Gastrocnemius medialis (tissue), 4 donors: Measurements from ENCODE around the gene SLA2. TPM values are rescaled to one million over a fixed set of nuclear protein-coding genes. Genes with fewer than 3 reads are reported as not detected.

ENCODE experiments used
- ATAC-seq, 2 donors: fragments of 150-250 bp; one replicate each; pipeline ENCODE4 v1.9.1; 2016
- DNase-seq, 2 donors: peaks; one replicate each; pipeline ENCODE4 v3.0.0-alpha.2; 2019
- H3K27ac ChIP-seq, 4 donors: fragments of 200-600 bp; sonication (generic); 1 replicate in 1 of 4; 2 replicates in 3 of 4; pipeline ENCODE4 v1.5.1; 2016 to 2018; ENCODE audit warnings: mild to moderate bottlenecking in 2 of 4, moderate library complexity in 1 of 4
- H3K27me3 ChIP-seq, 3 donors: fragments of 200-600 bp; sonication (generic) in 2 of 3; 1 replicate in 1 of 3; 2 replicates in 2 of 3; pipeline versions ENCODE4 v1.5.1 to v1.6.0; 2016 to 2019; ENCODE audit warnings: mild to moderate bottlenecking in 1 of 3, moderate library complexity in 1 of 3
- H3K36me3 ChIP-seq, 2 donors: fragments of 200-600 bp; sonication (generic) in 1 of 2; one replicate each; pipeline ENCODE4 v1.5.1; 2017 to 2018
- H3K4me1 ChIP-seq, 2 donors: fragments of 200-600 bp; sonication (generic) in 1 of 2; one replicate each; pipeline ENCODE4 v1.5.1; 2016 to 2017; ENCODE audit warnings: mild to moderate bottlenecking in 2 of 2
- H3K4me3 ChIP-seq, 4 donors: fragments of 200-600 bp; sonication (generic) in 3 of 4; 1 replicate in 1 of 4; 2 replicates in 3 of 4; pipeline ENCODE4 v1.5.1; 2016 to 2019; ENCODE audit warnings: mild to moderate bottlenecking in 2 of 4
- H3K9me3 ChIP-seq, 3 donors: fragments of 200-600 bp; sonication (generic) in 2 of 3; 1 replicate in 1 of 3; 2 replicates in 2 of 3; pipeline ENCODE4 v1.5.1; 2016 to 2019
- POLR2A ChIP-seq, 2 donors: fragments of 450-650 bp; IDR thresholded peaks; one replicate each; pipeline ENCODE4 v1.6.1; 2017; ENCODE audit warnings: antibody characterized with exemption in 2 of 2, mild to moderate bottlenecking in 2 of 2, moderate library complexity in 2 of 2
- in situ Hi-C, 4 donors: fragments of 200-750 bp; cut with MboI; loops; one replicate each; pipeline versions ENCODE4 v1.15.0 to v1.8.0; 2017; ENCODE audit warnings: low sequenced_read_pairs in 4 of 4
- intact Hi-C: fragments of 100-400 bp; cut with DNase I; formaldehyde crosslinking; loops from one replicate; pipeline ENCODE4 v1.15.1; 2023; ENCODE audit warnings: low total_unique reads
- total RNA-seq, 4 donors: library from RNA; depleted of rRNA; stranded (reverse); fragments of >200 nt; gene quantifications; one replicate each; pipeline versions ENCODE4 v1.1.0 to v1.2.3, GENCODE V29; 2016
- TF ChIP-seq, protein P1 (sequence below), 5 experiments: fragments of 450-650 bp in 3 of 5; fragments of 200-600 bp in 2 of 5; sonication (generic) in 2 of 5; IDR thresholded peaks in 4 of 5; conservative IDR thresholded peaks in 1 of 5; 1 replicate in 4 of 5; 2 replicates in 1 of 5; pipeline ENCODE4 v1.5.1; 2016 to 2019; ENCODE audit warnings: antibody characterized with exemption in 5 of 5, mild to moderate bottlenecking in 3 of 5, moderate library complexity in 3 of 5

SLA2 gene
- total RNA-seq, 4 donors from 2014 or later: not detected

DNA sequence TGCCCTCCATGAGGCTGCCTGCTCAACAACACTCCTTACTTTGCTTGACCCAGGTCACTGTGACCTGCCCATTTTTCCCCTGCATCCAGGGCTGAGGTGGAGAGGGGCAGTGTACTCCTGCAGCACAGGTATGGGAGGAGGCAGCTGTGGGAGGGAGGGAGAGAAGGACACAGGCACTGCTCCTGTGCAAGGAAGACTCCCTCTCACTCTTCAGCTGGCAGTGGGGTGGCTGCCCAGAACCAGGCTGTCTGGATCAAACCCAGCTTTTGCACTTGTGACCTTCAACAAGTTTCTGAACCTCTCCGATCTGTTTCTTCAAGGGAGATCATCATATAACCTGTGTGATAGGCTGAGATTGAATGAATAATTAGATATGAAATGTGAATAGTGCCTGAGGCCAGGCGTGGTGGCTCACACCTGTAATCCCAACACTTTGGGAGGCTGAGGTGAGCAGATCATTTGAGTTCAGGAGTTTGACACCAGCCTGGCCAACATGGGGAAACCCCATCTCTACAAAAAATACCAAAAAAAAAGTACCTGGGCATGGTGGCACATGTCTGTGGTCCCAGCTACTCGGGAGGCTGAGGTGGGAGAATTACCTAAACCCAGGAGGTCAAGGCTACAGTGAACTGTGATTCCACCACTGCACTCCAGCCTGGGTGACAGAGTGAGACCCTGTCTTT is 58.5 kb downstream of the SLA2 start:
- Histone ChIP-seq H3K36me3 (no peaks in the 10 kb centered on the region), H3K27me3 (no peaks in the 10 kb centered on the region), H3K4me1 (no peaks in the 10 kb centered on the region), H3K4me3 (no peak overlapping the region), H3K9me3 (no peaks in the 10 kb centered on the region), H3K27ac (no peak overlapping the region)
- ATAC-seq (no peak), DNase-seq (no peak)
- in situ Hi-C loops (loop anchor here in 1 of 4 donors (25.0 kb wide), 1 partner anchor 375 kb away; no protein-coding TSS in a partner anchor), intact Hi-C loops (no loop called here)
- TF ChIP-seq, protein P1, sequence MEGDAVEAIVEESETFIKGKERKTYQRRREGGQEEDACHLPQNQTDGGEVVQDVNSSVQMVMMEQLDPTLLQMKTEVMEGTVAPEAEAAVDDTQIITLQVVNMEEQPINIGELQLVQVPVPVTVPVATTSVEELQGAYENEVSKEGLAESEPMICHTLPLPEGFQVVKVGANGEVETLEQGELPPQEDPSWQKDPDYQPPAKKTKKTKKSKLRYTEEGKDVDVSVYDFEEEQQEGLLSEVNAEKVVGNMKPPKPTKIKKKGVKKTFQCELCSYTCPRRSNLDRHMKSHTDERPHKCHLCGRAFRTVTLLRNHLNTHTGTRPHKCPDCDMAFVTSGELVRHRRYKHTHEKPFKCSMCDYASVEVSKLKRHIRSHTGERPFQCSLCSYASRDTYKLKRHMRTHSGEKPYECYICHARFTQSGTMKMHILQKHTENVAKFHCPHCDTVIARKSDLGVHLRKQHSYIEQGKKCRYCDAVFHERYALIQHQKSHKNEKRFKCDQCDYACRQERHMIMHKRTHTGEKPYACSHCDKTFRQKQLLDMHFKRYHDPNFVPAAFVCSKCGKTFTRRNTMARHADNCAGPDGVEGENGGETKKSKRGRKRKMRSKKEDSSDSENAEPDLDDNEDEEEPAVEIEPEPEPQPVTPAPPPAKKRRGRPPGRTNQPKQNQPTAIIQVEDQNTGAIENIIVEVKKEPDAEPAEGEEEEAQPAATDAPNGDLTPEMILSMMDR (IDR thresholded peaks at IDR 0.05 in 4 of 5, conservative IDR thresholded peaks at IDR 0.05 in 1 of 5): no peak
- TF ChIP-seq POLR2A (IDR thresholded peaks at IDR 0.05): no peak

DNA sequence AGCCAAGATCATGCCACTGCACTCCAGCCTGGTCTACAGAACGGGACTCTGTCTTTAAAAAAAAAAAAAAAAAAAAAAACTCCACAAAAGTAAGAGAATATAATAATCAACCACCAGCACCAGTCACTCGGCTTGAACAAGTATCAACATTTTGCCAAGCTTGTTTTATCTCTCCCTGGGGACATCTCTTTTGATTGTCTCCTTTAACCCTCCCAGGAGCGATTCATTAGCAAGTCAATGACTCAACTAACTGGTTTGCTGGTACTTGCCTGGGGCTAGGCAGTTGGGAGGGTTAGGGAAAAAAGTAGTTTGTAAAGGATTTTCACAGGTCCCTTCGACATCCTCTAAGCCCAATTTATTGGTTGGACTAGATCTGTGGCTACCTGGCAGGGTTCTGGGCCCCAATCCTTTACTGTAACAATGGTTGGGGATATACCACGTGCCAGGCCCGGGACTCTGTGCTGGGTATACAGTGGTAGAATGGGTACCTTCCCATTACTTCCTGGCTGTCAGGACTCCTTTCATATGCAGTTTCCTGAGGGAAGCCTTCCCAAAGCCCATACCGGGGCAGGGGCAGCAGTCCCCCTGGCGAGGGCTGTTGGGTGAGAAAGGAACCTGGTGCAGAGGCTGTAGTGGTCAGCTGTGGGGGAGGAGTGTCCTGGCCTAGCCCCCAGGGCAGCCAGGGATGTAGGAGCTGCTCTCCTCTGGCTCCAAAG is 60.4 kb downstream of the SLA2 start:
- Histone ChIP-seq H3K9me3 (no peaks in the 10 kb centered on the region), H3K36me3 (no peaks in the 10 kb centered on the region), H3K4me1 (no peaks in the 10 kb centered on the region), H3K27ac (no peak overlapping the region), H3K4me3 (no peak overlapping the region), H3K27me3 (no peaks in the 10 kb centered on the region)
- intact Hi-C loops (no loop called here), in situ Hi-C loops (loop anchor here in 1 of 4 donors (25.0 kb wide), 1 partner anchor 373 kb away; no protein-coding TSS in a partner anchor)
- ATAC-seq: no peak
- TF ChIP-seq, protein P1 (IDR thresholded peaks at IDR 0.05 in 4 of 5, conservative IDR thresholded peaks at IDR 0.05 in 1 of 5): no peak
- TF ChIP-seq POLR2A (IDR thresholded peaks at IDR 0.05): no peak
- no peak for DNase-seq

DNA sequence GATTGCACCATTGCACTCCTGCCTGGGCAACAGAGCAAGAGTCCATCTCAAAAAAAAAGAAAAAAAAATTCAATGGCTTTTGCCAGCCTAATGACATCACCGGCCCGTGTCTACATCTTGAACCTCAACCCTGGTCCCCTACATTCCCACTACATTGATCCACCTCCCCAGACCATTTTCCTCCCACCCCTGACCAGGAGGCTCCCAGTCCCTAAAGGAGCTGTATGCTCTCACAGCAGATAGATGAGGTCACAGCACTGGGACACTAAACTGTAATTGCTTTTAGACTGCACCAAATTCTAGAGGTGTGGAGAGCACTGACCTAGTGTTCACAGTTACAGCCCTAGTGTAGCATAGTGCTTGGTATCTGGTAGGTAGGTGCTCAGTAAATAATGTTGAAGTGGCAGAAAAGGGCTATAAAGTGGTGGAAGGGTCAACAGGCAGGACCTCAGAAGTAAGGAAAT is 61.9 kb downstream of the SLA2 start:
- in situ Hi-C loops (loop anchor here in 1 of 4 donors (25.0 kb wide), 1 partner anchor 372 kb away; no protein-coding TSS in a partner anchor), intact Hi-C loops (no loop called here)
- Histone ChIP-seq H3K27me3 (no peaks in the 10 kb centered on the region), H3K9me3 (no peaks in the 10 kb centered on the region), H3K36me3 (no peaks in the 10 kb centered on the region), H3K4me3 (no peak overlapping the region), H3K27ac (no peak overlapping the region), H3K4me1 (no peaks in the 10 kb centered on the region)
- ATAC-seq (no peak), DNase-seq (no peak)
- TF ChIP-seq POLR2A (IDR thresholded peaks at IDR 0.05): no peak
- TF ChIP-seq, protein P1 (IDR thresholded peaks at IDR 0.05 in 4 of 5, conservative IDR thresholded peaks at IDR 0.05 in 1 of 5): no peak

DNA sequence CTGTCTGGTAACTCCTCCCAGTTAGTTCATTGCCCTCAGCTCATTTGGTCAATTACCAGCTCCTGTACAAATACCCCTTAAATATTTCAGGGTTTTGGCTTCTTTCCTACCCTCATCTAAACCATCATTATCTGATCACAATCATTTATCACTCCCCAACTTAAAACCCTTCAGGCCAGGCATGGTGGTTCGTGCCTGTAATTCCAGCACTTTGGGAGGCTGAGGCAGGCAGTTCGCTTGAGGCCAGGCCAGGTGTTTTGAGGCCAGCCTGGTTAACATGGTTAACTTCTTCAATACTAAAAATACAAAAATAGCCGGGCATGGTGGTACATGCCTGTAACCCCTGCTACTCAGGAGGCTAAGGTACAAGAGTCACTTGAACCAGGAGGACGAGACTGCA is 63.2 kb downstream of the SLA2 start:
- Histone ChIP-seq H3K4me3 (no peak overlapping the region), H3K9me3 (no peaks in the 10 kb centered on the region), H3K36me3 (no peaks in the 10 kb centered on the region), H3K27me3 (no peaks in the 10 kb centered on the region), H3K4me1 (no peaks in the 10 kb centered on the region), H3K27ac (no peak overlapping the region)
- no peak for DNase-seq
- no peak for ATAC-seq
- intact Hi-C loops (no loop called here), in situ Hi-C loops (loop anchor here in 1 of 4 donors (25.0 kb wide), 1 partner anchor 371 kb away; no protein-coding TSS in a partner anchor)
- TF ChIP-seq, protein P1 (IDR thresholded peaks at IDR 0.05 in 4 of 5, conservative IDR thresholded peaks at IDR 0.05 in 1 of 5): no peak
- no peak for TF ChIP-seq POLR2A (IDR thresholded peaks at IDR 0.05)
